A172 (cell line): ENCODE data around the gene CBX2. TPM values are rescaled to one million over a fixed set of nuclear protein-coding genes. Genes with fewer than 3 reads are reported as not detected.

Experiments
- DNase-seq: peaks from one replicate; pipeline ENCODE4 v3.0.0-alpha.2; 2015; ENCODE audit warnings: low spot score
- total RNA-seq: library from RNA; depleted of rRNA; stranded (reverse); fragments of >200 nt; shearing (Covaris generic); gene quantifications from 2 replicates; pipeline ENCODE4 v1.2.3, GENCODE V29; 2014; rRNA removed

Gene CBX2
- total RNA-seq, 1 experiment from 2014 or later, result 24.7 TPM

- peak; percentile 50 for DNase-seq
Observed at GRCh38 chr17:79829004-79829403, 51.1 kb downstream of the CBX2 start.

- DNase-seq, result no peak
Observed at GRCh38 chr17:79829457-79829856, 51.5 kb downstream of the CBX2 start.

- no peak for DNase-seq
Observed at GRCh38 chr17:79830303-79830702, 52.4 kb downstream of the CBX2 start.

GRCh38 chr17:79830763-79831264 lies 52.9 kb downstream of the CBX2 start:
- no peak for DNase-seq

- DNase-seq, result peak; percentile 52
Observed at GRCh38 chr17:79831265-79832217, 53.6 kb downstream of the CBX2 start.

- peak; percentile 50 for DNase-seq
Observed at GRCh38 chr17:79832218-79833109, 54.5 kb downstream of the CBX2 start.

GRCh38 chr17:79833110-79833450 lies 55.1 kb downstream of the CBX2 start:
- no peak for DNase-seq

- no peak for DNase-seq
Observed at GRCh38 chr17:79833744-79834564, 56.0 kb downstream of the CBX2 start.

GRCh38 chr17:79834565-79835469 lies 56.9 kb downstream of the CBX2 start:
- no peak for DNase-seq

GRCh38 chr17:79835470-79835899 lies 57.5 kb downstream of the CBX2 start:
- DNase-seq, result no peak

GRCh38 chr17:79835953-79836509 lies 58.1 kb downstream of the CBX2 start:
- DNase-seq, result no peak

- DNase-seq, result no peak
Observed at GRCh38 chr17:79836510-79836971, 58.6 kb downstream of the CBX2 start.

- DNase-seq, result peak; percentile 64
Observed at GRCh38 chr17:79836972-79837887, 59.3 kb downstream of the CBX2 start.

Other genes with a start within 250 kb of the CBX2 start
- gene RBFOX3, start 167.1 kb upstream of the CBX2 start, total RNA-seq, result 0.19 TPM in 1 of 2 replicates, not detected in the other
- gene ENPP7, start 47.2 kb upstream of the CBX2 start, total RNA-seq, result not detected in 2 replicates
- 7.9 and 8.8 TPM in 2 replicates for gene CBX8, start 18.9 kb downstream of the CBX2 start, total RNA-seq
- 17.2 and 20.5 TPM in 2 replicates for gene CBX4, start 61.3 kb downstream of the CBX2 start, total RNA-seq